Pancreas (tissue), 10 donors: ENCODE results near the gene TMPO. TPM values are rescaled to one million over a fixed set of nuclear protein-coding genes. Genes with fewer than 3 reads are reported as not detected.

Experiments
- ATAC-seq, 4 donors: fragments of 200-7000 bp; cut with Tn5 transposase; one replicate each; pipeline versions ENCODE4 v1.8.0 to v1.9.1; 2020; ENCODE audit warnings: mild to moderate bottlenecking in 4 of 4, moderate library complexity in 4 of 4
- DNase-seq, 6 donors: peaks; one replicate each; pipeline ENCODE4 v3.0.0-alpha.2; 2020
- FAIRE-seq: peaks from 2 replicates; lab custom pipeline; 2012; peaks lifted over from hg19 to GRCh38; lab: Jason Lieb, UNC
- H3K27ac ChIP-seq, 4 donors: fragments of 200-600 bp; sonication (generic); 1 replicate in 3 of 4; 2 replicates in 1 of 4; pipeline versions ENCODE4 v1.5.0 to v1.8.0; 2020
- H3K27me3 ChIP-seq, 4 donors: fragments of 200-600 bp; one replicate each; pipeline ENCODE4 v1.8.0; 2021
- H3K36me3 ChIP-seq, 3 donors: fragments of 200-600 bp; sonication (generic) in 1 of 3; one replicate each; pipeline versions ENCODE4 v1.5.0 to v1.8.0; 2020 to 2021
- H3K4me1 ChIP-seq, 3 donors: fragments of 200-600 bp; one replicate each; pipeline ENCODE4 v1.8.0; 2021
- H3K4me3 ChIP-seq, 4 donors: fragments of 200-600 bp; sonication (generic) in 2 of 4; one replicate each; pipeline versions ENCODE4 v1.5.0 to v1.8.0; 2020 to 2021
- H3K9me3 ChIP-seq, 4 donors: fragments of 200-600 bp; one replicate each; pipeline ENCODE4 v1.8.0; 2021
- WGBS, 2 donors: extraction: QIAGEN DNeasy Blood & Tissue Kit; methylation state at CpG; one replicate each; pipeline ENCODE4 v1.1.7; 2013; 5-methylcytosine and 5-hydroxymethylcytosine counted together
- intact Hi-C, 3 donors: fragments of 100-400 bp; cut with DNase I; formaldehyde crosslinking; loops; one replicate each; pipeline versions ENCODE4 v1.11.1 to v1.14.2; 2022
- polyA plus RNA-seq, 2 donors: library from polyadenylated mRNA; stranded (reverse); fragments of 200-250 nt; gene quantifications; one replicate each; pipeline ENCODE4 v1.2.3, GENCODE V29; 2013
- total RNA-seq, 6 donors: library from RNA; stranded (reverse); fragmentation: NEBNext Ultra II Directional in 4 of 6; extraction: Animal tissue kit (Norgen Biotek cat#: 25700) in 4 of 6; gene quantifications; one replicate each; pipeline versions ENCODE4 v1.2.1 to v1.2.4, GENCODE V29; 2021 to 2023
- TF ChIP-seq, protein P1 (sequence below), 4 donors: fragments of 200-600 bp; sonication (generic) in 3 of 4; IDR thresholded peaks; one replicate each; pipeline versions ENCODE4 v1.5.0 to v1.8.0; 2021; ENCODE audit warnings: antibody characterized with exemption in 4 of 4
- donor health status: healthy with polysubstance abuse.
- donor health status: DM: no; HTN: no; CAD: no; lungs with moderate emphysema.
- donor health status: DM: no; HTN: no; CAD: no.
- donor health status: control.
- donor health status: control.
- donor health status: Bipolar disorder and iron deficiency.
- donor health status: DM: yes; HTN: yes; CAD: no.
- donor health status: DM: no; HTN: no; CAD: no.
- donor health status: DM: no; HTN: no; CAD: no.
- donor health status: DM: yes; HTN: yes; CAD: no.

The TMPO gene
- total and polyA plus RNA-seq, 8 donors: 13.7 to 49.2 (median 31.5) TPM

DNA sequence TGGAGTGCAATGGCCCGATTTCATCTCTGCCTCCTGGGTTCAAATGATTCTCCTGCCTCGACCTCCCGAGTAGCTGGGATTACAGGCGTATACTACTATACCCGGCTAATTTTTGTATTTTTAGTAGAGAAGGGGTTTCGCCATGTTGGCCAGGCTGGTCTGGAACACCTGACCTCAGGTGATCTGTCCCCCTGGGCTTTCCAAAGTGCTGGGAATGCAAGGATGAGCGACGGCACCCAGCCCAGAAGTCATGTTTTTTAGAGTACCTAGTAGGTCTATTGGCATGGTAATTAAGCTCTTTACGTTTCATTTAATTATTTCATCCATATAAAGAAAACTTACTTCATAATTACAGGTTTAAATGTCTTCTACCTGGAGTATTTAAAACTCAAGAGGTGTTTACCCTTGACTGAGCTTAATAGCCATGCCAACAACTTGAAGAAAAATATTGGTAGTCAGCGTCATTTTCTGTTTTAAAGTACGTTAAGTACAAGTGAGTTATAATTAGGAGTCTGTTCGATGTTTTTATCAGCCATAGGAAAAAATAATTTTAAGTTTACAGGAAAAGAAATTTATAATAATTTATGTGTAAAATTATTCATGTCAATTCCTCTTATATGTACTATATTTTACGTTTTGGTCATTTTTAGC, 4.0 kb downstream of the TMPO start:
- ATAC-seq (no peak), FAIRE-seq (no peak), DNase-seq (no peak)
- WGBS, 2 donors: 82 to 88% methylated on average over 13 of the region's 13 CpGs
- Histone ChIP-seq H3K4me3 (no peak overlapping the region), H3K36me3 (no peaks in the 10 kb centered on the region), H3K27me3 (no peaks in the 10 kb centered on the region), H3K4me1 (peaks cover 0 to 25% (median 20%) of the 10 kb centered on the region in 3 donors), H3K9me3 (no peaks in the 10 kb centered on the region), H3K27ac (no peak overlapping the region)
- TF ChIP-seq, protein P1, sequence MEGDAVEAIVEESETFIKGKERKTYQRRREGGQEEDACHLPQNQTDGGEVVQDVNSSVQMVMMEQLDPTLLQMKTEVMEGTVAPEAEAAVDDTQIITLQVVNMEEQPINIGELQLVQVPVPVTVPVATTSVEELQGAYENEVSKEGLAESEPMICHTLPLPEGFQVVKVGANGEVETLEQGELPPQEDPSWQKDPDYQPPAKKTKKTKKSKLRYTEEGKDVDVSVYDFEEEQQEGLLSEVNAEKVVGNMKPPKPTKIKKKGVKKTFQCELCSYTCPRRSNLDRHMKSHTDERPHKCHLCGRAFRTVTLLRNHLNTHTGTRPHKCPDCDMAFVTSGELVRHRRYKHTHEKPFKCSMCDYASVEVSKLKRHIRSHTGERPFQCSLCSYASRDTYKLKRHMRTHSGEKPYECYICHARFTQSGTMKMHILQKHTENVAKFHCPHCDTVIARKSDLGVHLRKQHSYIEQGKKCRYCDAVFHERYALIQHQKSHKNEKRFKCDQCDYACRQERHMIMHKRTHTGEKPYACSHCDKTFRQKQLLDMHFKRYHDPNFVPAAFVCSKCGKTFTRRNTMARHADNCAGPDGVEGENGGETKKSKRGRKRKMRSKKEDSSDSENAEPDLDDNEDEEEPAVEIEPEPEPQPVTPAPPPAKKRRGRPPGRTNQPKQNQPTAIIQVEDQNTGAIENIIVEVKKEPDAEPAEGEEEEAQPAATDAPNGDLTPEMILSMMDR (IDR thresholded peaks at IDR 0.05): no peak
- intact Hi-C loops: loop anchor here in 1 of 3 donors (5.0 kb wide), 1 partner anchor 92 kb away; no protein-coding TSS in a partner anchor

DNA sequence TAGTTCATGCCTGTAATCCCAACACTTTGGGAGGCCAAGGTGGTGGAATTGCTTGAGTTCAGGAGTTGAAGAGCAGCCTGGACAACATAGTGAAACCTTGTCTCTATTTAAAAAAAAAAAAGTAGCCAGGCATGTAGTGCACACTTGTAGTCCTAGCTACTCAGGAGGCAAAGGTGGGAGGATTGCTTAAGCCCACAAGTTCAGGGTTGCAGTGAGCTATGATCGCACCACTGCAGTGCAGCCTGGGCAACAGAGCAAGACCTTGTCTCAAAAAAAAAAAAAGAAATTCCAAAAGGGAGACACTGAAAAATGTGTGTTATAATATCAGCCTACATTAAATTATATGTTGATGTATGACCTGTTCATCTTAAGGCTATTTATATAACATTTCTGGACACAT, 14.7 kb downstream of the TMPO start:
- Histone ChIP-seq H3K4me1 (no peaks in the 10 kb centered on the region), H3K27me3 (no peaks in the 10 kb centered on the region), H3K9me3 (no peaks in the 10 kb centered on the region), H3K36me3 (peaks cover 0 to 15% (median 4%) of the 10 kb centered on the region in 3 donors), H3K27ac (no peak overlapping the region), H3K4me3 (no peak overlapping the region)
- TF ChIP-seq, protein P1 (IDR thresholded peaks at IDR 0.05): no peak
- no peak for DNase-seq
- intact Hi-C loops: no loop called here
- FAIRE-seq: no peak
- 90 to 96% methylated on average over 1 of the region's 1 CpG for WGBS, 2 donors
- no peak for ATAC-seq

DNA sequence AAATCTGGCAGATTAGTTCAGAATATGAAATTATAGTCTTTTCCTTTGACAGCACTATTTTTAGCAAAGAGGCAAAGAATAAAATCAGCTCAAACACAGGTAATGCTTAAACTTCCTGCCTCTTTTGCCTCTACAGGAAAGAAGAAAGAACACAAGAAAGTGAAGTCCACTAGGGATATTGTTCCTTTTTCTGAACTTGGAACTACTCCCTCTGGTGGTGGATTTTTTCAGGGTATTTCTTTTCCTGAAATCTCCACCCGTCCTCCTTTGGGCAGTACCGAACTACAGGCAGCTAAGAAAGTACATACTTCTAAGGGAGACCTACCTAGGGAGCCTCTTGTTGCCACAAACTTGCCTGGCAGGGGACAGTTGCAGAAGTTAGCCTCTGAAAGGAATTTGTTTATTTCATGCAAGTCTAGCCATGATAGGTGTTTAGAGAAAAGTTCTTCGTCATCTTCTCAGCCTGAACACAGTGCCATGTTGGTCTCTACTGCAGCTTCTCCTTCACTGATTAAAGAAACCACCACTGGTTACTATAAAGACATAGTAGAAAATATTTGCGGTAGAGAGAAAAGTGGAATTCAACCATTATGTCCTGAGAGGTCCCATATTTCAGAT, 17.4 kb downstream of the TMPO start:
- FAIRE-seq (no peak), DNase-seq (no peak), ATAC-seq (peak; percentile 63 to 81 (median 70))
- Histone ChIP-seq H3K27me3 (no peaks in the 10 kb centered on the region), H3K9me3 (no peaks in the 10 kb centered on the region), H3K4me1 (no peaks in the 10 kb centered on the region), H3K4me3 (no peak overlapping the region), H3K27ac (no peak overlapping the region), H3K36me3 (peaks cover 0 to 22% (median 4%) of the 10 kb centered on the region in 3 donors)
- TF ChIP-seq, protein P1 (IDR thresholded peaks at IDR 0.05): peak in 3 of 4 donors; percentile 36 to 57 (median 46)
- intact Hi-C loops: no loop called here
- WGBS, 2 donors: 65 to 68% methylated on average over 4 of the region's 4 CpGs

DNA sequence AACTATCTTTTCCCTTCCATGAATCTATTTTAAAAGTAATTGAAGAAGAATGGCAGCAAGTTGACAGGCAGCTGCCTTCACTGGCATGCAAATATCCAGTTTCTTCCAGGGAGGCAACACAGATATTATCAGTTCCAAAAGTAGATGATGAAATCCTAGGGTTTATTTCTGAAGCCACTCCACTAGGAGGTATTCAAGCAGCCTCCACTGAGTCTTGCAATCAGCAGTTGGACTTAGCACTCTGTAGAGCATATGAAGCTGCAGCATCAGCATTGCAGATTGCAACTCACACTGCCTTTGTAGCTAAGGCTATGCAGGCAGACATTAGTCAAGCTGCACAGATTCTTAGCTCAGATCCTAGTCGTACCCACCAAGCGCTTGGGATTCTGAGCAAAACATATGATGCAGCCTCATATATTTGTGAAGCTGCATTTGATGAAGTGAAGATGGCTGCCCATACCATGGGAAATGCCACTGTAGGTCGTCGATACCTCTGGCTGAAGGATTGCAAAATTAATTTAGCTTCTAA, 18.4 kb downstream of the TMPO start:
- ATAC-seq: peak in 1 of 4 donors; percentile 16
- intact Hi-C loops: no loop called here
- 89 to 93% methylated on average over 4 of the region's 4 CpGs for WGBS, 2 donors
- Histone ChIP-seq H3K36me3 (peaks cover 0 to 22% (median 4%) of the 10 kb centered on the region in 3 donors), H3K4me3 (no peak overlapping the region), H3K4me1 (no peaks in the 10 kb centered on the region), H3K9me3 (no peaks in the 10 kb centered on the region), H3K27ac (no peak overlapping the region), H3K27me3 (no peaks in the 10 kb centered on the region)
- TF ChIP-seq, protein P1 (IDR thresholded peaks at IDR 0.05): no peak
- no peak for FAIRE-seq
- no peak for DNase-seq
